Adrenal gland (tissue), 5 donors: ENCODE data around the gene NUDT5.

Experiments
- CTCF ChIP-seq, 6 experiments: fragments of 450-650 bp in 4 of 6; fragments of 200-600 bp in 2 of 6; sonication (generic) in 1 of 6; IDR thresholded peaks; 1 replicate in 5 of 6; 2 replicates in 1 of 6; pipeline versions ENCODE4 v1.5.1 to v1.8.0; 2016 to 2021; ENCODE audit warnings: antibody characterized with exemption in 6 of 6, mild to moderate bottlenecking in 2 of 6, moderate library complexity in 1 of 6
- POLR2A ChIP-seq, 2 donors: fragments of 450-650 bp; IDR thresholded peaks; one replicate each; pipeline ENCODE4 v1.6.1; 2017; ENCODE audit warnings: antibody characterized with exemption in 2 of 2, mild to moderate bottlenecking in 2 of 2, moderate library complexity in 1 of 2
- donor health status: DM: no; HTN: no; CAD: no.

GRCh38 chr10:12164085-12164484 lies 31.6 kb downstream of the NUDT5 start:
- no peak for TF ChIP-seq CTCF (IDR thresholded peaks at IDR 0.05)
- TF ChIP-seq POLR2A (IDR thresholded peaks at IDR 0.05), result no peak
